HFFc6 (cell line): ENCODE results near the gene RNF224. TPM values are rescaled to one million over a fixed set of nuclear protein-coding genes. Genes with fewer than 3 reads are reported as not detected.

Experiments used
- DNase-seq: peaks from one replicate; pipeline ENCODE4 v3.0.0-alpha.2; 2018
- H3K27ac Mint-ChIP-seq: 2 replicates; pipeline ENCODE4 v1.8.0; 2020; ENCODE audit warnings: mild to moderate bottlenecking, mixed read lengths
- H3K27me3 Mint-ChIP-seq: 2 replicates; pipeline ENCODE4 v1.8.0; 2021; ENCODE audit warnings: mild to moderate bottlenecking, moderate library complexity, mixed read lengths; ENCODE audit not compliant: insufficient read depth
- H3K36me3 Mint-ChIP-seq: 2 replicates; pipeline ENCODE4 v1.8.0; 2021; ENCODE audit warnings: low read depth, mixed read lengths
- H3K4me1 Mint-ChIP-seq: 2 replicates; pipeline ENCODE4 v1.8.0; 2020; ENCODE audit warnings: low read depth, mixed read lengths
- H3K4me3 Mint-ChIP-seq: 2 replicates; pipeline ENCODE4 v1.8.0; 2020; ENCODE audit warnings: mild to moderate bottlenecking, moderate library complexity, mixed read lengths
- H3K9me3 Mint-ChIP-seq: 2 replicates; pipeline ENCODE4 v1.8.0; 2020; ENCODE audit warnings: mild to moderate bottlenecking, mixed read lengths
- total RNA-seq, 6 experiments: library from RNA; stranded (reverse); fragmentation: NEBNext Ultra II Directional; extraction: Animal tissue kit (Norgen Biotek cat#: 25700); gene quantifications; 2 replicates in 1 of 6; 3 replicates in 5 of 6; pipeline ENCODE4 v1.2.3, GENCODE V29; 2021
- TF ChIP-seq, protein P1 (sequence below): fragments of 200-600 bp; sonication (generic); IDR thresholded peaks from 2 replicates; pipeline ENCODE4 v1.5.0; 2021; ENCODE audit warnings: antibody characterized with exemption, mild to moderate bottlenecking

Gene RNF224
- total RNA-seq, 6 experiments from 2014 or later, result not detected

DNA sequence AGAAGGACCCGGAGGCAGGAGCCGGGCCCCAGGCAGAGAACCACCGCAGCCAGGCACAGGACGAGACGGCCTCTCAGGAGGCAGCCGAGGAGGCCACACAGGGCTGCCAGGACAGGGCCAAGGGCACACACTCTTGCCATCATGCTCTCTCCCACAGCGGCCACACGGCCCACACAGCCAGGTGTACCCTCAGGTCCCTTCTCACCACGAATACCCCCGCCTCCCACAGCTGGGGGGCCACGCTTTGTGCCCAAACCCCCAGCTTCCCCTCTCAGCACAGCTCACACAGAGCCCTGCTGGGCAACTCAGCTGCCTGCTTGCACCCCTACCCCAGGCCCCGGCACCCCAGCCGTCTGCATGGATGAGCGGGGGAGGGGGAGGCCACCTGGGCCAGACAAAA is 33.5 kb upstream of the RNF224 start:
- TF ChIP-seq, protein P1, sequence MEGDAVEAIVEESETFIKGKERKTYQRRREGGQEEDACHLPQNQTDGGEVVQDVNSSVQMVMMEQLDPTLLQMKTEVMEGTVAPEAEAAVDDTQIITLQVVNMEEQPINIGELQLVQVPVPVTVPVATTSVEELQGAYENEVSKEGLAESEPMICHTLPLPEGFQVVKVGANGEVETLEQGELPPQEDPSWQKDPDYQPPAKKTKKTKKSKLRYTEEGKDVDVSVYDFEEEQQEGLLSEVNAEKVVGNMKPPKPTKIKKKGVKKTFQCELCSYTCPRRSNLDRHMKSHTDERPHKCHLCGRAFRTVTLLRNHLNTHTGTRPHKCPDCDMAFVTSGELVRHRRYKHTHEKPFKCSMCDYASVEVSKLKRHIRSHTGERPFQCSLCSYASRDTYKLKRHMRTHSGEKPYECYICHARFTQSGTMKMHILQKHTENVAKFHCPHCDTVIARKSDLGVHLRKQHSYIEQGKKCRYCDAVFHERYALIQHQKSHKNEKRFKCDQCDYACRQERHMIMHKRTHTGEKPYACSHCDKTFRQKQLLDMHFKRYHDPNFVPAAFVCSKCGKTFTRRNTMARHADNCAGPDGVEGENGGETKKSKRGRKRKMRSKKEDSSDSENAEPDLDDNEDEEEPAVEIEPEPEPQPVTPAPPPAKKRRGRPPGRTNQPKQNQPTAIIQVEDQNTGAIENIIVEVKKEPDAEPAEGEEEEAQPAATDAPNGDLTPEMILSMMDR, result no peak
- Mint-ChIP-seq H3K27me3 (peaks cover 3% of the 10 kb centered on the region), H3K4me3 (no peak overlapping the region), H3K27ac (no peak overlapping the region), H3K36me3 (no peaks in the 10 kb centered on the region; the same call in none of the 2 replicates), H3K4me1 (peaks cover 23% of the 10 kb centered on the region), H3K9me3 (no peaks in the 10 kb centered on the region)
- DNase-seq, result no peak

DNA sequence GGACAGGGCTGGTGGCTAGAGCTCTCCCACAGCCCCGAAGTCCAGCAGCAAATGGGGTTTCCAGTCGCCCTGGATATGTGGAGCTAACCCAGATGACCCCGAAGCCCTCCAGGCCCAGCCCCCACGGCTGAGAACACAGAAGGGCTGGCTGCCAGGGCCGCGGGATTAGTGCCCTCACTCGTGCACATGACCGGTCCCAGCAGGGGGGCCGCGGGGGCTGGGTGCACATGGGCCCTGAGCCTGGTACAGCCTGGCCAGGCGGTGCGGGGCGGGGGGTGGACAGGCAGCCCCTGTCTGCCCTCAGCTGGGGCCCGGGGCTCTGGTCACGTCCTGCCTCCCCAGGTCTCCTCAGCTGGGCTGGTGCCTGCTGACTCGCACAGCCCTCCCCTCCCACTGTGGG is 32.9 kb upstream of the RNF224 start:
- H3K4me3 Mint-ChIP-seq, result no peak overlapping the region
- H3K27ac Mint-ChIP-seq, result no peak overlapping the region
- peaks cover 20% of the 10 kb centered on the region for H3K4me1 Mint-ChIP-seq
- H3K36me3 Mint-ChIP-seq, result no peaks in the 10 kb centered on the region; the same call in 1 of the 2 replicates
- DNase-seq, result no peak
- no peaks in the 10 kb centered on the region for H3K9me3 Mint-ChIP-seq
- TF ChIP-seq, protein P1, result no peak
- peaks cover 1% of the 10 kb centered on the region; the same call in 1 of the 2 replicates for H3K27me3 Mint-ChIP-seq

DNA sequence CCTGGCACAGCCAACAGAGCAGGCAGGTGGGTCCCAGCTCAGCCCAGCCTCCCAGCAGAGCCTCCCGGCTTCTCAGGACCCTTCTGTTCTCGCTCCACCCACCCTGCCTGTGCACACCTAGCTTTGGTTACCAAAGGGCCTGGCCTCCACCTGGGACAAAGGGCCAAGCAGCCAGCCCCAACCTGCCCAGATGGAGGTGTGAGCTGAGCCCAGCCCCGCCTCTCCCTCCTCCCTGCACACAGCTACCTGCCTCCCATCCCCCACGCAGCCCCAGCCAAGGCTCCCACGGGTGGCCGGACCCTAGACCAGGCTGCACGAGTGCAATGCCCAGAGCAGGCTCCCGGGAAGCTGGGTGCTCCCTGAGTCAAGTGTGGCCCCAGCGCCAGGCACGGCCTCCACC is 32.4 kb upstream of the RNF224 start:
- Mint-ChIP-seq H3K36me3 (no peaks in the 10 kb centered on the region), H3K4me1 (peaks cover 16% of the 10 kb centered on the region), H3K9me3 (no peaks in the 10 kb centered on the region), H3K4me3 (no peak overlapping the region), H3K27ac (no peak overlapping the region), H3K27me3 (peaks cover 1% of the 10 kb centered on the region; the same call in 1 of the 2 replicates)
- TF ChIP-seq, protein P1, result no peak
- no peak for DNase-seq

DNA sequence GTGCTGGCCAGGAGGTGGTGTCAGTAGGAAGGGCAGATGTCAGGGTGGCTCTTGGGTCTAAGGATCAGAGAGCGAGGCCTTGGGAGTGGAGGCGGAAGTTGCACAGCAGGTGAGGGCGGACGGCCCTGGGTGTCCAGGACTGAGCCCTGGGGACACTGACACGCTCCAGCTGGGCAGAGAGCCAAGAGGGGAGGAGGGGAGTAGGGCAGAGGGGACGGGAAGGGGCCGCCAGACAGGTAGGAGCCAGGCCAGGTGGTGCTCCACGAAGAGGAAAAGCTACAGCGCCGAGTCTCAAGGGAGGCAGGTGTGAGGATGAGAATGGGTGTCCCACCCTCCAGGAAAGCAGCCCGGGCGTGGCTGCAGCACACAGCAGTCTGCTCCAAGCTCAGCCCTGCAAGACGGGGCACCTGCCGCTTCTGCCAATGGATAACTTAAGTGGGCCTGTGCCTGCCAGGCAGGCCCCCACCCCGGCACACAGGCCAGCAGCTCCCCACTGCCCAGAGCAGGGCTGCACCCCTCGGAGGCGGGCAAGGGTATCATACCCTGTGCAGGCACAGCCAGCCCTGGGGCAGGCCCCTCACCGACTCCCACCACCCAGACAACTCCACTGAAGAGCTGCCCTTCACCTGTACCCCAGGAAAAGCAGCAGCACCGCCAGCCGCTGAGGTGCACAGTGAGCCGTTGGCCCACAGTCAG is 31.6 kb upstream of the RNF224 start:
- no peaks in the 10 kb centered on the region for H3K9me3 Mint-ChIP-seq
- no peak overlapping the region for H3K27ac Mint-ChIP-seq
- no peak overlapping the region for H3K4me3 Mint-ChIP-seq
- no peaks in the 10 kb centered on the region for H3K36me3 Mint-ChIP-seq
- peaks cover 1% of the 10 kb centered on the region; the same call in 1 of the 2 replicates for H3K27me3 Mint-ChIP-seq
- TF ChIP-seq, protein P1, result no peak
- DNase-seq, result no peak
- H3K4me1 Mint-ChIP-seq, result peaks cover 13% of the 10 kb centered on the region

DNA sequence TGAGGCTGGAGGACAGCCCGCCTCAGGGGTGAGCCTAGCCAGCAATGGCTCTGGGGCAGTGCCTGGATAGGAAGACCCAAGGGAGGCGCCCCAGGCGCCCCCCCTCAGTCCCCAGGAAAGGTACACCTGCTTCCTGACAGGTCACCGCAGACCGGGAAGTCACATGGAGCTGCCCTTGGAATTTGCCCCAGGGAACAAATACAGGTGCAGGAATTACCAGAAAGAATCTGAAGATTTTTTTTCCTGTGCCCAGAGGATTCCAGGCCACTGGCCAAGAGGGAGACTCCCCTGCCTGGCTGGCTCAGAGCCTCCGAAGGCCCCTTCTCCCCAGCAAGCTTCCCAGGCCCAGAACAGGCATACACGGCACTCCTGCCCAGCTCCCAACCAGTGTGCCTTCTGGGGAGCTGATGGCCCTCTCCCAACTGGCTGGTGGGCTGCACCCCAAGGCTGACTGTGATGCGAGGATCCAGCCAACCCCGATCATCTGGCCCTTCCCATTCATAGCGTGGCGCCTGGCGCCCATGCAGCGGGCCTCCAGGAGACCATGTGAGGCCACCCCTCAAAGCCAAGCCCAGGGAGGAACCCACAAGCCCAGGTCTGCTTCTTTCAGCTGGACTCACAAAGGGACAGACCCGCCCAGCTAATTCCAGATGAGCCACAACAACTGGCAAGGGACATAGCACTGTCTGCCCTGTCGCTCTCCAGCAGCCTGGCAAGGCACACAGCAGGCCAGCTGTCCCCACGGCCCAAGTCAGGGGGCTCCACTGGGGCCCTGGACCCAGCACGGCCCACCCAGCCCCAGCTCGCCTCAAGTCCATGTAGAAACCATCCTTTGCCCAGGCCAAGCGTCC is 29.0 kb upstream of the RNF224 start:
- no peaks in the 10 kb centered on the region for H3K9me3 Mint-ChIP-seq
- DNase-seq, result no peak
- no peaks in the 10 kb centered on the region for H3K36me3 Mint-ChIP-seq
- peaks cover 3% of the 10 kb centered on the region for H3K27me3 Mint-ChIP-seq
- H3K4me1 Mint-ChIP-seq, result peaks cover 14% of the 10 kb centered on the region
- TF ChIP-seq, protein P1, result no peak
- H3K4me3 Mint-ChIP-seq, result peak overlapping the region; percentile 87; the same call in 1 of the 2 replicates
- H3K27ac Mint-ChIP-seq, result no peak overlapping the region
